Panc1 (cell line): ENCODE measurements around the gene CELF2.

Experiments used
- POLR2AphosphoS5 ChIP-seq: IDR thresholded peaks from 2 replicates; pipeline ENCODE4 v1.6.1; 2012; ENCODE audit warnings: mild to moderate bottlenecking, low read depth, low read length, moderate library complexity
- TCF7L2 ChIP-seq: IDR thresholded peaks from 2 replicates; pipeline ENCODE4 v1.6.1; 2011; ENCODE audit warnings: mild to moderate bottlenecking, low read depth, low read length, inconsistent platforms
- TF ChIP-seq, protein P1 (sequence below): fragments of 450-650 bp; IDR thresholded peaks from 2 replicates; pipeline ENCODE4 v1.5.1; 2017; ENCODE audit warnings: mild to moderate bottlenecking
- TF ChIP-seq, protein P2 (sequence below), 2 experiments: IDR thresholded peaks; 2 replicates each; pipeline ENCODE4 v1.6.1; 2011 to 2012; ENCODE audit warnings: low read depth in 2 of 2, control low read depth in 1 of 2, low read length in 1 of 2, mild to moderate bottlenecking in 1 of 2, moderate library complexity in 1 of 2; ENCODE audit not compliant: insufficient read depth in 1 of 2

DNA sequence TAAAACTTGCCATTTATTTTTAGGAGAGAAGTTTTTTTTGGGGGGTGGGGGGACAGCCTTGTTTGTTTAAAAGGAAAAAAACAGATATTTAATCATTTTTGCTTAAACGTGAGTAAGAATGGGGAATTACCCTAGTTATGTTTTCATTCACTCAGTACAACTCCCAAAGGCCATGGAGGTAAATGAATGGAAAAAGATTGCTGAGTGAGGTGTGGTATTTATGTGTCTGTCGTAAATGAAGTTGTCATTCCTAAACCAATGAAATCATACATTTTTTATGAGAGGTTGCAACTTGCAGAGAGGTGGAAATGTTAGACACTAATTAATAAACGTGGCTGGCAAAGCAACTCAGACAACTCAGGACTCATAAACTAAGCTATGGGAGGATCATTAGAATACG lies 218.1 kb downstream of the CELF2 start:
- TF ChIP-seq, protein P1, sequence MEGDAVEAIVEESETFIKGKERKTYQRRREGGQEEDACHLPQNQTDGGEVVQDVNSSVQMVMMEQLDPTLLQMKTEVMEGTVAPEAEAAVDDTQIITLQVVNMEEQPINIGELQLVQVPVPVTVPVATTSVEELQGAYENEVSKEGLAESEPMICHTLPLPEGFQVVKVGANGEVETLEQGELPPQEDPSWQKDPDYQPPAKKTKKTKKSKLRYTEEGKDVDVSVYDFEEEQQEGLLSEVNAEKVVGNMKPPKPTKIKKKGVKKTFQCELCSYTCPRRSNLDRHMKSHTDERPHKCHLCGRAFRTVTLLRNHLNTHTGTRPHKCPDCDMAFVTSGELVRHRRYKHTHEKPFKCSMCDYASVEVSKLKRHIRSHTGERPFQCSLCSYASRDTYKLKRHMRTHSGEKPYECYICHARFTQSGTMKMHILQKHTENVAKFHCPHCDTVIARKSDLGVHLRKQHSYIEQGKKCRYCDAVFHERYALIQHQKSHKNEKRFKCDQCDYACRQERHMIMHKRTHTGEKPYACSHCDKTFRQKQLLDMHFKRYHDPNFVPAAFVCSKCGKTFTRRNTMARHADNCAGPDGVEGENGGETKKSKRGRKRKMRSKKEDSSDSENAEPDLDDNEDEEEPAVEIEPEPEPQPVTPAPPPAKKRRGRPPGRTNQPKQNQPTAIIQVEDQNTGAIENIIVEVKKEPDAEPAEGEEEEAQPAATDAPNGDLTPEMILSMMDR, result no peak
- no peak for TF ChIP-seq POLR2AphosphoS5
- TF ChIP-seq, protein P2, sequence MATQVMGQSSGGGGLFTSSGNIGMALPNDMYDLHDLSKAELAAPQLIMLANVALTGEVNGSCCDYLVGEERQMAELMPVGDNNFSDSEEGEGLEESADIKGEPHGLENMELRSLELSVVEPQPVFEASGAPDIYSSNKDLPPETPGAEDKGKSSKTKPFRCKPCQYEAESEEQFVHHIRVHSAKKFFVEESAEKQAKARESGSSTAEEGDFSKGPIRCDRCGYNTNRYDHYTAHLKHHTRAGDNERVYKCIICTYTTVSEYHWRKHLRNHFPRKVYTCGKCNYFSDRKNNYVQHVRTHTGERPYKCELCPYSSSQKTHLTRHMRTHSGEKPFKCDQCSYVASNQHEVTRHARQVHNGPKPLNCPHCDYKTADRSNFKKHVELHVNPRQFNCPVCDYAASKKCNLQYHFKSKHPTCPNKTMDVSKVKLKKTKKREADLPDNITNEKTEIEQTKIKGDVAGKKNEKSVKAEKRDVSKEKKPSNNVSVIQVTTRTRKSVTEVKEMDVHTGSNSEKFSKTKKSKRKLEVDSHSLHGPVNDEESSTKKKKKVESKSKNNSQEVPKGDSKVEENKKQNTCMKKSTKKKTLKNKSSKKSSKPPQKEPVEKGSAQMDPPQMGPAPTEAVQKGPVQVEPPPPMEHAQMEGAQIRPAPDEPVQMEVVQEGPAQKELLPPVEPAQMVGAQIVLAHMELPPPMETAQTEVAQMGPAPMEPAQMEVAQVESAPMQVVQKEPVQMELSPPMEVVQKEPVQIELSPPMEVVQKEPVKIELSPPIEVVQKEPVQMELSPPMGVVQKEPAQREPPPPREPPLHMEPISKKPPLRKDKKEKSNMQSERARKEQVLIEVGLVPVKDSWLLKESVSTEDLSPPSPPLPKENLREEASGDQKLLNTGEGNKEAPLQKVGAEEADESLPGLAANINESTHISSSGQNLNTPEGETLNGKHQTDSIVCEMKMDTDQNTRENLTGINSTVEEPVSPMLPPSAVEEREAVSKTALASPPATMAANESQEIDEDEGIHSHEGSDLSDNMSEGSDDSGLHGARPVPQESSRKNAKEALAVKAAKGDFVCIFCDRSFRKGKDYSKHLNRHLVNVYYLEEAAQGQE (IDR thresholded peaks at IDR 0.05; ENCODE audit: insufficient read depth in 1 of 2, low read depth in 2 of 2, low read length in 1 of 2), result no peak
- TF ChIP-seq TCF7L2, result no peak
